Activated CD8-positive, alpha-beta T cell treated with anti-CD3 and anti-CD28 coated beads, Interleukin-2, amount 10 ng/mL, durations not matched to agents 7 days and 5 days (primary cell): ENCODE results near the gene NEO1. TPM values are rescaled to one million over a fixed set of nuclear protein-coding genes. Genes with fewer than 3 reads are reported as not detected.
A peak's percentile ranks its signal among the peaks of the same experiment; 100 is the strongest.
"Not testable (repeated sequence)": the region's sequence is repeated elsewhere in the genome, so short reads cannot be mapped to it uniquely, and the experiment has no call there.

Source experiments
- ATAC-seq: fragments of 150-1000 bp; cut with Tn5 transposase; one replicate; pipeline ENCODE4 v1.10.0; 2021; ENCODE audit warnings: moderate library complexity
- CTCF ChIA-PET: fragments of 350-600 bp; sonication (Branson Sonifier 250); formaldehyde crosslinking; loops from one replicate; lab custom pipeline; 2021; ENCODE audit warnings: antibody characterized with exemption; lab: Charles Lee
- POLR2A ChIA-PET: fragments of 350-600 bp; sonication (Branson Sonifier 250); formaldehyde crosslinking; loops from one replicate; lab custom pipeline; 2021; ENCODE audit warnings: antibody characterized with exemption; lab: Charles Lee
- DNase-seq: peaks from one replicate; pipeline ENCODE4 v3.0.0-alpha.2; 2020
- H3K27ac Mint-ChIP-seq: one replicate; pipeline ENCODE4 v1.8.0; 2021; ENCODE audit warnings: mild to moderate bottlenecking, mixed read lengths
- H3K27me3 Mint-ChIP-seq: one replicate; pipeline ENCODE4 v1.8.0; 2021; ENCODE audit warnings: low read depth, mixed read lengths
- H3K36me3 Mint-ChIP-seq: one replicate; pipeline ENCODE4 v1.8.0; 2021; ENCODE audit warnings: low read depth, mixed read lengths
- H3K4me1 Mint-ChIP-seq: one replicate; pipeline ENCODE4 v1.8.0; 2021; ENCODE audit warnings: low read depth, mixed read lengths
- H3K4me3 Mint-ChIP-seq: one replicate; pipeline ENCODE4 v1.8.0; 2021; ENCODE audit warnings: mild to moderate bottlenecking, mixed read lengths
- H3K9me3 Mint-ChIP-seq: one replicate; pipeline ENCODE4 v1.8.0; 2022; ENCODE audit warnings: mixed read lengths; ENCODE audit not compliant: insufficient read depth
- total RNA-seq, 2 experiments: library from RNA; stranded (reverse); gene quantifications; one replicate each; pipeline ENCODE4 v1.2.3, GENCODE V29; 2021

NEO1 gene
- total RNA-seq, 2 experiments from 2014 or later, result 0.78 to 1.7 TPM

- ATAC-seq (no peak), DNase-seq (no peak)
- POLR2A ChIA-PET, result no interaction called here
- Mint-ChIP-seq H3K9me3 (peaks cover 18% of the 10 kb centered on the region), H3K4me1 (no peaks in the 10 kb centered on the region), H3K27me3 (no peaks in the 10 kb centered on the region), H3K4me3 (no peak overlapping the region), H3K36me3 (peaks cover 2% of the 10 kb centered on the region), H3K27ac (no peak overlapping the region)
- CTCF ChIA-PET, result interaction anchor here (1.1 kb wide), 1 partner anchor 19 kb away, joined by 4 read pairs; no protein-coding TSS in a partner anchor
Observed at GRCh38 chr15:73156431-73157191, 104.3 kb downstream of the NEO1 start.

GRCh38 chr15:73161546-73161945, 109.3 kb downstream of the NEO1 start:
- Mint-ChIP-seq H3K27ac (no peak overlapping the region), H3K36me3 (no peaks in the 10 kb centered on the region), H3K27me3 (peaks cover 3% of the 10 kb centered on the region), H3K4me1 (no peaks in the 10 kb centered on the region), H3K9me3 (peaks cover 10% of the 10 kb centered on the region), H3K4me3 (no peak overlapping the region)
- DNase-seq (no peak), ATAC-seq (no peak)
- CTCF ChIA-PET, result no interaction called here
- POLR2A ChIA-PET, result no interaction called here

- CTCF ChIA-PET, result interaction anchor here (0.8 kb wide), 1 partner anchor 79 kb away, joined by 3 read pairs; no protein-coding TSS in a partner anchor
- H3K27me3 Mint-ChIP-seq, result peaks cover 3% of the 10 kb centered on the region
- H3K36me3 Mint-ChIP-seq, result no peaks in the 10 kb centered on the region
- peak overlapping the region; percentile 30 for H3K27ac Mint-ChIP-seq
- peaks cover 12% of the 10 kb centered on the region for H3K9me3 Mint-ChIP-seq
- no peak overlapping the region for H3K4me3 Mint-ChIP-seq
- H3K4me1 Mint-ChIP-seq, result no peaks in the 10 kb centered on the region
- no peak for DNase-seq
- POLR2A ChIA-PET, result no interaction called here
- no peak for ATAC-seq
Observed at GRCh38 chr15:73165435-73165834, 113.2 kb downstream of the NEO1 start.

GRCh38 chr15:73165844-73166243, 113.6 kb downstream of the NEO1 start:
- ATAC-seq, result no peak

GRCh38 chr15:73166711-73167110, 114.4 kb downstream of the NEO1 start:
- H3K27me3 Mint-ChIP-seq, result not testable (repeated sequence)

More at GRCh38 chr15:73165844-73166243, 113.6 kb downstream of the NEO1 start:
- ChIA-PET POLR2A (no interaction called here), CTCF (interaction anchor here (0.8 kb wide), 1 partner anchor 78 kb away, joined by 3 read pairs; no protein-coding TSS in a partner anchor)
- Mint-ChIP-seq H3K27ac (no peak overlapping the region), H3K27me3 (peaks cover 3% of the 10 kb centered on the region), H3K9me3 (peaks cover 12% of the 10 kb centered on the region), H3K4me3 (no peak overlapping the region), H3K4me1 (no peaks in the 10 kb centered on the region), H3K36me3 (no peaks in the 10 kb centered on the region)
- no peak for DNase-seq

GRCh38 chr15:73168487-73168886, 116.2 kb downstream of the NEO1 start:
- no peak for ATAC-seq
- Mint-ChIP-seq H3K9me3 (peaks cover 12% of the 10 kb centered on the region), H3K36me3 (no peaks in the 10 kb centered on the region), H3K4me1 (no peaks in the 10 kb centered on the region), H3K27me3 (no peaks in the 10 kb centered on the region), H3K4me3 (no peak overlapping the region), H3K27ac (no peak overlapping the region)
- ChIA-PET POLR2A (no interaction called here), CTCF (interaction anchor here (1.0 kb wide), 1 partner anchor 73 kb away, joined by 3 read pairs; no protein-coding TSS in a partner anchor)
- DNase-seq, result no peak

More at GRCh38 chr15:73166711-73167110, 114.4 kb downstream of the NEO1 start:
- DNase-seq, CTCF ChIA-PET, POLR2A ChIA-PET, H3K4me3 Mint-ChIP-seq, H3K36me3 Mint-ChIP-seq, H3K4me1 Mint-ChIP-seq, ATAC-seq, H3K27ac Mint-ChIP-seq: not testable (repeated sequence)
- peaks cover 12% of the 10 kb centered on the region for H3K9me3 Mint-ChIP-seq

GRCh38 chr15:73171711-73172110, 119.4 kb downstream of the NEO1 start:
- no peak overlapping the region for H3K27ac Mint-ChIP-seq
- H3K36me3 Mint-ChIP-seq, result no peaks in the 10 kb centered on the region
- DNase-seq, result no peak
- ATAC-seq, result no peak
- POLR2A ChIA-PET, result no interaction called here
- H3K27me3 Mint-ChIP-seq, result no peaks in the 10 kb centered on the region
- H3K4me1 Mint-ChIP-seq, result no peaks in the 10 kb centered on the region
- peaks cover under 1% of the 10 kb centered on the region for H3K9me3 Mint-ChIP-seq
- CTCF ChIA-PET, result no interaction called here
- no peak overlapping the region for H3K4me3 Mint-ChIP-seq

- ChIA-PET POLR2A (no interaction called here), CTCF (interaction anchor here (0.7 kb wide), 1 partner anchor 450 kb away, joined by 5 read pairs; no protein-coding TSS in a partner anchor)
- no peaks in the 10 kb centered on the region for H3K9me3 Mint-ChIP-seq
- no peak for DNase-seq
- no peak overlapping the region for H3K4me3 Mint-ChIP-seq
- no peaks in the 10 kb centered on the region for H3K36me3 Mint-ChIP-seq
- ATAC-seq, result no peak
- H3K4me1 Mint-ChIP-seq, result no peaks in the 10 kb centered on the region
- H3K27me3 Mint-ChIP-seq, result no peaks in the 10 kb centered on the region
- H3K27ac Mint-ChIP-seq, result no peak overlapping the region
Observed at GRCh38 chr15:73172508-73172907, 120.2 kb downstream of the NEO1 start.

- no peak overlapping the region for H3K27ac Mint-ChIP-seq
- POLR2A ChIA-PET, result no interaction called here
Observed at GRCh38 chr15:73174171-73174570, 121.9 kb downstream of the NEO1 start.

GRCh38 chr15:73175382-73175781, 123.1 kb downstream of the NEO1 start:
- CTCF ChIA-PET, result interaction anchor here (0.9 to 1.0 kb wide), 2 partner anchors 19 to 49 kb away, joined by 3 to 4 read pairs; no protein-coding TSS in a partner anchor

More at GRCh38 chr15:73174171-73174570, 121.9 kb downstream of the NEO1 start:
- Mint-ChIP-seq H3K4me3 (no peak overlapping the region), H3K27me3 (no peaks in the 10 kb centered on the region), H3K36me3 (no peaks in the 10 kb centered on the region), H3K9me3 (no peaks in the 10 kb centered on the region), H3K4me1 (no peaks in the 10 kb centered on the region)
- CTCF ChIA-PET, result no interaction called here
- ATAC-seq (no peak), DNase-seq (no peak)

GRCh38 chr15:73176598-73176997, 124.3 kb downstream of the NEO1 start:
- Mint-ChIP-seq H3K36me3 (no peaks in the 10 kb centered on the region), H3K4me3 (no peak overlapping the region), H3K4me1 (no peaks in the 10 kb centered on the region), H3K9me3 (no peaks in the 10 kb centered on the region), H3K27ac (no peak overlapping the region), H3K27me3 (no peaks in the 10 kb centered on the region)
- no peak for DNase-seq
- ChIA-PET CTCF (interaction anchor here (0.7 kb wide), 1 partner anchor 50 kb away, joined by 3 read pairs; no protein-coding TSS in a partner anchor), POLR2A (no interaction called here)
- ATAC-seq, result no peak

More at GRCh38 chr15:73175382-73175781, 123.1 kb downstream of the NEO1 start:
- no peak for ATAC-seq
- Mint-ChIP-seq H3K4me1 (no peaks in the 10 kb centered on the region), H3K27ac (no peak overlapping the region), H3K9me3 (no peaks in the 10 kb centered on the region), H3K27me3 (no peaks in the 10 kb centered on the region), H3K36me3 (no peaks in the 10 kb centered on the region), H3K4me3 (no peak overlapping the region)
- POLR2A ChIA-PET, result no interaction called here
- DNase-seq, result no peak

- ChIA-PET POLR2A (no interaction called here), CTCF (no interaction called here)
- DNase-seq (no peak), ATAC-seq (no peak)
- no peak overlapping the region for H3K27ac Mint-ChIP-seq
- no peaks in the 10 kb centered on the region for H3K4me1 Mint-ChIP-seq
- H3K36me3 Mint-ChIP-seq, result peaks cover 1% of the 10 kb centered on the region
- H3K27me3 Mint-ChIP-seq, result no peaks in the 10 kb centered on the region
- no peak overlapping the region for H3K4me3 Mint-ChIP-seq
- no peaks in the 10 kb centered on the region for H3K9me3 Mint-ChIP-seq
Observed at GRCh38 chr15:73183071-73183470, 130.8 kb downstream of the NEO1 start.
